ENCODE data around the gene RCVRN. TPM values are rescaled to one million over a fixed set of nuclear protein-coding genes. Genes with fewer than 3 reads are reported as not detected.

Gene RCVRN
- total RNA-seq, 1 donor from 2014 or later = 1.0 TPM

DNA sequence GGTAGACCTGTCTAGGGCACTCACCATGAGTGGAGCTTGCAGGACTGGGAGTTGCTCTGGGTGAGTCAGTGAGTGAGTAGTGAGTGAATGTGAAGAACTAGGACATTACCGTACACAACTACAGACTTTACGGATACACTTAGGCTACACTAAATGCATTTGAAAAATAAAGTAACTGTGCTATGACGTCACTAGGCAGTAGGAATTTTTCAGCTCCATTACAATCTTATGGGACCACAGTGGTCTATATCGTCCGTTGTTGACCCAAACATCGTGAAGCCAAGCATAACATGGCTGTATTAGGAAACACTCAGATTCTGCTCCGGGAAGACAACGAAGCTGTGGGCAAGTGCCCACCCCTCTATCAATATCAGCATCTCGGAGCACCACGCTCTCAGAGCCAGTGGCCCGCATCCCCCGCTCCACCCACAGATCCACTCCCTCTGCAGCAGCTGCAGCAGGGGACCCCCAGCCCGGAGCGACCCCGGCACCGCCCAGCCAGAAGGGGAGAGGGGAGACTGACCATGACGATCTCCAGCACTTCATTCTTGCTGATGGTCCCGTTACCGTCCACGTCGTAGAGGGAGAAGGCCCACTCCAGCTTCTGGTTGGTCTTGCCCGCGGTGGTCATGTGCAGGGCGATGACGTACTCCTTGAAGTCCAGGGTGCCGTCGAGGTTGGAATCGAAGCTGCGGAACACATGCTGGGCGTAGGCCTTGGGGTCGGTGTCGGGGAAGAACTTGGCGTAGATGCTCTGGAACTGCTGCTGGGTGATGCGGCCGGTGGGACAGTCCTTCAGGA lies 594 bp downstream of the RCVRN start:
- no peak for DNase-seq (ENCODE audit: low spot score)
- ATAC-seq = no peak
- intact Hi-C loops (cut with DNase I) = no loop called here

DNA sequence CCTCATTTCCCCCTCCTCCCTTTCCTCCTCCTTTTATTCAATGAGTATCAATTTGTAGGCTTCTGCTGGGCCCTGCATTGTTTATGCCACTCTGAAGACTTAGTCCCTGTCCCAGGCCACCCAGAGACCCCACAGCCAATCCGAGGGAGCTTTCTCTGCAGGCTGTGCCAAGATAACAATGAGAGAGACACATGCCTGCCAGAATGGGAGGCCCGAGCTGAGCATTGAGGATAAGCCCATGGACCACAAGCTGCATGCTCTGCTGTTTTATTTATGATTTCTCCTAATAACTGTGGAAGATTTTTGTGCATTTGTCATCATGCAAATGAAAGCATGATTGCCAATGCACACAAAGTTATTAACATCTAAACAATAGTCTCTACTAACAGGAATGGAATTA lies 3.0 kb downstream of the RCVRN start:
- intact Hi-C loops (cut with DNase I) = no loop called here
- ATAC-seq (no peak), DNase-seq (ENCODE audit: low spot score) (peak; percentile 41)

DNA sequence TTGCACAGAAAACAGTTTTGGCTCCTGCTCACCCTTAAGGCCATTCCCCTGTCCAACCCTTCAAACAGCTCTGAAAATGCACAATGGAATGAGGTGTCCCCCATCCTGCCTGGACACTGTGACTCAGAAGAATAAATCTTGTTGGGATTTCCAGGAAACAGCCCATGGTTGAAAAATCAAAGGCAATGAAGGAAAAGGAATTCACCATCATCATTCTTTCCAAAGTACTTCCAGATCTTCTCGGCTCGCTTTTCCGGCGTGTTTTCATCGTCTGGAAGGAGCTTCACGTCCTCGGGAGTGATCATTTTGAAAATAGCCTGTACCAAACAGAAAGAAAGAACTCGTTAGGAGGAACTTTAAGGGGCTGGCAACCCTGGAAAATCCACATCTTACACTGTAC lies 4.3 kb downstream of the RCVRN start:
- DNase-seq (ENCODE audit: low spot score) (peak; percentile 53), ATAC-seq (peak; percentile 47)
- intact Hi-C loops (cut with DNase I) = no loop called here

DNA sequence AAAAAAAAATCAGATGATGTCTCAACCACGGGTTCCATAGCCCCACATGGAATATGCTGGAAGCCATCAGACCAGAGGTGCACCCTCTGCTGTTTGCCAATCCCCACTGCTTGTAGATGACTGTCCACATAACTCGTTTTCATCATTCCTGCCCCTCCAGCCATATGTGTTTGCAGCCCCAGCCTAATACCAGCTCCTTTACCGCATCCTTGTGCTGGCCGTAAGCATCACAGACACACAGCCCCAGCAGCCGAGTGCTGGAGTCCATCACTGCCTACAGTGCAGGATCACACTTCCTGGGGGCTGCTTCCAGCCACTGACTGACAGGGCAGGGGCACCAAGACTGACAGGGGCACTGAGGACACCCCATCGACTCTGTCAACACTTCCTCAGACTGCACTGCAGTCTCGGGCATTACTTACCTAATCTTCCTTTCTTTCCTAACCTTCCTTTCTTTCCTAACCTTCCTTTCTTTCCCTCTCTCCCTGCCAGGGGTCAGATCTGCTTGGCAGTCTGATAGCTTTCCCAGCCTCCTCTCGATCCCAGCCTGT lies 5.0 kb downstream of the RCVRN start:
- peak; percentile 43 for DNase-seq (ENCODE audit: low spot score)
- intact Hi-C loops (cut with DNase I) = no loop called here
- peak; percentile 5 for ATAC-seq

DNA sequence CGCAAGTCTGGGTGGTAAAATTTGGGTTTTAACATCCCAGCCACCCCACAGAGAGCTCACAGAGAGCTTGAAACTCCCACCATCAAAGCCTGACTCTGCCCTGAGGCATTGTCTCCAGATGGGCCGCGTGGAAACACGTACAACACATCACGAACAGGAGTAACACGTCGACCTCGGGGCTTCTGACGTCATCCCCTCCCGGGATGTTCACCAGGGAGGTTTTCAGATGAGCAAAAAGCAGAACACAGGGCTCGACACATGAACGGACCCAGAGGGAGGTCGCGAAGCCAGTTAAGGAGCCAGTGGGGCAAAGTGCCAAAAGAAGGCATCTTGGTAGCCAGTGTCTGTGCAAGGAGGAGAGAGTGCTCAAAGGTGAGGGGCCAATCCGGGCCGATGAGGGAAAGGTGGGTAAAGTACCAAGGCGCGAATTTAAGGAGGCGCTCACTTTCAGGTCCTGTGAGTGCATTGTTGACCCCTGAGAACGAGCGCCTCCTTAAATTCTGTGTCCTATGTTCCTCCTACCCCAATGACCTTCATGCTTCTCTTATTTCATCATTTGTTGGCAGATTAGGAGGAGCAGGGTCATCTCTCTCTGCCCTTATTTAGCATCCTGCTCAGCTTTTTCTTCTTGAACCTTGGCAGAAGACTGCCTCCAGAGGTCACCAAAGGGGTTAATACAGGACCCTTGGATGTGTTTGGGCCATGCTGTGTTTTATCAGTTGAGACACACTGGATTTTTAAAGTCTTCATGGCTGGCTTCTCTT lies 5.6 kb downstream of the RCVRN start:
- ATAC-seq (peak; percentile 87), DNase-seq (ENCODE audit: low spot score) (peak; percentile 67)
- intact Hi-C loops (cut with DNase I) = no loop called here

DNA sequence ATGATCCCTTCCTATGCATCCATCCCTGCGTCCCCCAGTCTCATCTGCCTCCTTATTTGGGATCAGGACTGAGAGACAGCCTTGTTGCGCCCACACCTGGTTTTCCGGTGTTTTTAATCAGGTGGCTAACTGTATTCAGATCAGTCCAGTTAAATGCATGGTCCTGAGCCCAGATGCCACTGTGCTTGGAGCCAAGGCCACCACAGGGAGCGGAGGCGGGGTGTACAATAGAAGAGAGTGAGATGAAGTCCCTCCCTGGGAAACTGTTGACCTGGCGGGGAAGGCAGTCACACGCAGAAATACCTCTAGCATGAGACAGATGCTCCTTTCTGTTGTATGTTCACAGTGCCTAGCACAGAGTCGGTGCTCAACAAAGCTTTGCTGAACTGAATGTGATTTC lies 6.3 kb downstream of the RCVRN start:
- DNase-seq (ENCODE audit: low spot score) (peak; percentile 45), ATAC-seq (no peak)
- intact Hi-C loops (cut with DNase I) = no loop called here

DNA sequence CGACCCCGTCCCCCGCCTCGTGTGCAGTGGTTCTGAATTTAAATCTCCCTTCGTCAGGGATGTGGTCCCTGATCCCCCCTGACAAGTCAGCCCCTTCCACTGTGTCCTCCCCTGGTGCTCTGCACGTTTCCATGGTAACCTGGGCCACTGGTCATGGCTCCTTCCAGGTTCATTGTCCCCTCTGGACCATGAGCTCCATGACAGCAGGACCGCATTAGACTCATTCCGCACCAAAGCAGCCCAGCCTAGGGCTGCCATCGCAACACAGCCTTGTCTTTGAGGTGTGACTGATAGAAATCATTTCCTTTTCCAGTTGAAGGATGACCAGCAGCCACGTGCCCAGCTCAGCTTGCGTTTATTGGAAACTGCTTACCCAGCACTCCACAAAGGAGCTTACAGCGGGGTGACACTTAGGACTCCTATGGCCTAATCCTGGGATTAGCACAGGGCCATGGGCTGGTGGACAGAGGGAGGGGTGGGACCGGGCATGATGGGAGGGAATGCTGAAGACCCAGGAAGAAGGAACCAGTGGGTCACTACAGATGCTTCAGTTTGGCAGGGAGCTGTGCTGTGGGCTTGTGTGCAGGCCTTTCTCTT lies 7.6 kb downstream of the RCVRN start:
- intact Hi-C loops (cut with DNase I) = no loop called here
- DNase-seq (ENCODE audit: low spot score) (no peak), ATAC-seq (no peak)

DNA sequence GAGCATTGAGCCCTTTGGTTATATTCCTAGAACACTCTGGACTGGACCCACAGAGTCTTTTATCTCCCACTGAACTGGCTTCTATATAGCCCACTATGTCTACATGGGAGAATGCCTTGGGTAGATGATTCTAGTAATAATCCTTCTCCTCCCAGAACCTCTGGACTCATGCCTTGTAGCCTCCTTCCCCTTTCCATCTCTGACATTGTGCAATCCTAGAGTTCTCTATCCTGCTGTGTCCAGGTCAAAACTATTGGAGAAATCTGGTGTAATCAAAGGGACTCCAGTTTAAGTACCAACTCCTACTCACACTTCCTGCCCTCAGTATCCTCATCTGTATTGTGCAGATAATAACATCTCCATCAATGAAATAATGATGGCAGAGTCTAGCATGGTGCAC lies 9.1 kb downstream of the RCVRN start:
- ATAC-seq (no peak), DNase-seq (ENCODE audit: low spot score) (no peak)
- intact Hi-C loops (cut with DNase I) = no loop called here

DNA sequence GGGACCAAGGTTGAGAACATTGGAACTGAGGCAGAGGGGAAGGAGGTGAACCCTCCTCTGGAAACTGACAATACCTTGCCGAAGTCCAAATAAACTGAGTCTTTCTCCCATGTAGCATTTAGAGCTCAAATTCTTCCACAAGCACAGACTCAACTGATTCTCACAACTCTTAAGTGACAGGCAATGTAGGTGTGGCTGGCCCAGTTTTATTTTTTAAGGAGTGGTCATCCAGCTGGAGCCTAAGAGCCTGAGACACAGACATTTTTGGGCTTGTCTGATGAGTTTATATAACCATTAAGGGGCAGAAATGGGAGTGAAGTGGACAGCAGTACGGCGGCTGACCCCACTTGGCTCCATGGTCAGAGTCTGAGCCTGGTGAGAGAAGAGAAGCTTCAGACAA lies 10.8 kb downstream of the RCVRN start:
- DNase-seq (ENCODE audit: low spot score) = no peak
- ATAC-seq = no peak
- intact Hi-C loops (cut with DNase I) = no loop called here

DNA sequence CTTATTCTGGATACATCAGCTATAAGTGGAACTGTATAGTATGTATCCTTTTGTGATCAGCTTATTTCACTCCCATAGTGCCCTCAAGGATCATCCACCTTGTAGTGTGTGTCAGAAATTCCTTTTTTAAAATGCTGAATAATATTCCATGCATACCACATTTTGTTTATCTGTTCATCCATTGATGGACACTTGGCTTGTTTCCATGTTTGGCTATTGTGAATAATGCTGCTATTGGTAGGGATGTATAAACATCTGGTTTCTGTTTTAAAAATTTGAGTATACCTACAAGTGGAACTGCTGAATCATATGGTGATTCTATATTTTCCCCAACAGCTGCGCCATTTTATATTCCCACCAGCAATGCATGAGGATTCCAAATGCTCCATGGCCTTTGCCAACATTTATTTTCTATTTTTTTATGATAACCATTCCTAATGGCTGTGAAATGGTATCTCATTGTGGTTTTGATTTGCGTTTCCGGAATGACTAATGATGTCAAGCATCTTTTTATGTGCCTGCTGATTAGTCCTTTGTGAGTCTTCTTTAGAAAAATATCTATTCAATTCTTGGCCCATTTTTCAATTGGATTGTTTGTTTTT lies 11.6 kb downstream of the RCVRN start:
- intact Hi-C loops (cut with DNase I) = no loop called here
- DNase-seq (ENCODE audit: low spot score) = no peak
- ATAC-seq = no peak

DNA sequence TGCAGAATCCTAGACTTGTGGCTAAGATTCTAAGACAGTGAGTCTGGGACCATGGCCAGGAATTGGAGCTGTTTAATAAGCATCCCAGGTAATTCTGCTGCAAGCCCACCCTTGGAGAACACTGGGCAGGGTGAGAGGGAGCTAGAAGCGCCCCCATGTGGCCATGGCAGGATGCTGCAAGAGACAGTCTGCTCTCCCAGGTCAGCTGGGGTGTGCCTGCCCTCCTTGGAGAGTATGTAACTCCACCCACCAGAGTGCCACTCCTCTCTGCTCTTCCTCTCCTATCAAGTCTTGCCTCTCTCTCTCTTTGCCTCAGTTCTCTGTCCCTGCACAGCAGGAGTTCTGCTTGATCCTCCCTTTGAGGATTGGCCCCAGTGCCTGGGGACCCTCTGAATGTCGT lies 14.9 kb downstream of the RCVRN start:
- ATAC-seq = peak; percentile 24
- DNase-seq (ENCODE audit: low spot score) = no peak

DNA sequence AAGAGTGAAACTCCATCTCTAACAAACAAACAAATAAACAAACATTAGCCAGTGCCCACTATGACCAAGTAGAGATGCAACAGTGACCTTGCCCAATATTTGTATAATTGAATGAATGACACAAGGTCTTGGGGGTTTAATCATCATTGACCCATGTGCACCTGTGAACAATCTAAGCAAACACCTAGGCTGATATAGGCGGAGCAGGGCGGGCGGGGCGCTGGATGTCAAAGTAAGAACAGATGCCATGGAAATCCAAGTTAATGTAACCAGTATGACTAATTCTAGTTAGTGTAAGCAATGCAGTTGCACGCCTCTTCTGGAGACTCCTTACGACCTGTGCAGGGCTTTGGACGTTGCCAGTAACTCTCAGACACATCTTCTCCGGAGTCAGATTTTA lies 17.6 kb downstream of the RCVRN start:
- intact Hi-C loops (cut with DNase I) = no loop called here

More for the DNA sequence above, 14.9 kb downstream of the RCVRN start:
- intact Hi-C loops (cut with DNase I) = no loop called here

DNA sequence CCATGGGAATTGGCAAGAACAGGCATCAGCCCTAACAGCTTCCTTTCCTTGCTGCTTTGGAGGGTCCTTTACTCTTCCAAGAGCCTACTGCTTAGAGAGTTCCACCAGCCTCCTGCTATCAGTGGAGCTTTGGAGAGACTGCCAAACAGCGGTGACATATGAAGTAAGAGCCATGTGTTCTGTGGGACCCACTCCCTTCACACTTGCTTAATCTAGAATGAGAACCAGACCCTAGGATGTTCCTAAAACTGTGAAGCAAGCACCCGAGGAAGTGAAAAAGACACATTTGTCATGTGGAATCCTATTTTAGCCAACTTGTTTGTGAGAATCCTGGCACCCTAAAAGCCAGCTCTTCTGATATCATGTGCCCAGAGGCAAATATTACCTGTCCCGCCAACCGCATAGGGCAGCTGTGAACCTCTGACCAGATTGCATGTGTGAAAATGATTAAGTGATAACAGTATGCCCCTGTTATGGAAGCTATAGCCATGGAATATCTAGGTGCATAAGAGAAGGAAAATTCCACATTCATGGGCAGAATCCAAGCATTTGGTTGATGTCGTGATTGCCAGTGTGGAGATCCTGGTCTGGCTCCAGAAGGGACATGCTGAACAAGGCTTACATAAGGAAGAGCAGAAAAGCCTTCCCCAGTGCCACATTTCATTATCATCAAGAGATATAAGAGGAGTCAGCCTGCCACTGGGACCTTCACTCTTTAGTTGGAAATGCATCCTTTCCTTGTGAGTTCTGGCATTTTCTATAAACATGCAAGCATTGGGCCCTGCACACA lies 18.7 kb downstream of the RCVRN start:
- intact Hi-C loops (cut with DNase I) = no loop called here
- no peak for ATAC-seq

More for the DNA sequence above, 17.6 kb downstream of the RCVRN start:
- no peak for ATAC-seq
- no peak for DNase-seq (ENCODE audit: low spot score)

DNA sequence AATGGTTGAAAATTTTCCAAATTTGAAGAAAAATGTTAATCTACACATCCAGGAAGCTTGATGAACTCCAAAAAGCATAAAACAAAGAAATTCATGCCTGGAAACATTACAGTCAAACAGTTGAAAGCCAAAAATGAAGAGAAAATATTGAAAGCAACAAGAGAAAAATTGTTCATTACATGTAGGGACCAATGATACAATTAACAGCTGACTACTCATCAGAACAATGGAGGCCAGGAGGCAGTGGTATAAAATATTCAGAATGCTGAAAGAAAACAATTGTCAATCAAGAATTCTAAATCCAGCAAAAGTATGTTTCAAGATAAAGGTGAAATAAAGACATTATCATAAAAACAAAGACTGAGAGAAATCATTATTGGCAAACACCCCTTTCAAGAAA lies 21.6 kb downstream of the RCVRN start:
- intact Hi-C loops (cut with DNase I) = no loop called here
- DNase-seq (ENCODE audit: low spot score) (no peak), ATAC-seq (no peak)

More for the DNA sequence above, 18.7 kb downstream of the RCVRN start:
- no peak for DNase-seq (ENCODE audit: low spot score)

DNA sequence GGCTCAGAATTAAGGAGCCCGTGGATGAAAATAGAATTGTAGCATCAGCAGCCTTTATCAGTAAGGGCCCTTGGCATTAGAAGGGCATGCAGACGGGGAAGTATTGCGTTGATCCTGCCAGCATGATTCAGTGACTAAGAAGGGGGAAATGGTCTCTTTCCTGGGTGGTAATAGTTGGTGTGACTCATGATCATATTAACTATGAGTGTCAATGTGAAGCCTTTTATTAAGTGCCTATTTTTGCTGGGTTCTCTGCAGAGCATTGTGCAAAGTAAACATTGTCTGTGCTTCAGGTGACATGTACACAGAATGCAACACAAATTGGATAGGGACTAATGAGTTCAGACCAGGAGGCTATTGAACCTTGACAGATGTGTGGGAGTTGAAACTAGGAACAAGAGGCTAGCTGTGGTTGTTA lies 24.5 kb downstream of the RCVRN start:
- no peak for DNase-seq (ENCODE audit: low spot score)
- intact Hi-C loops (cut with DNase I) = no loop called here
- no peak for ATAC-seq

DNA sequence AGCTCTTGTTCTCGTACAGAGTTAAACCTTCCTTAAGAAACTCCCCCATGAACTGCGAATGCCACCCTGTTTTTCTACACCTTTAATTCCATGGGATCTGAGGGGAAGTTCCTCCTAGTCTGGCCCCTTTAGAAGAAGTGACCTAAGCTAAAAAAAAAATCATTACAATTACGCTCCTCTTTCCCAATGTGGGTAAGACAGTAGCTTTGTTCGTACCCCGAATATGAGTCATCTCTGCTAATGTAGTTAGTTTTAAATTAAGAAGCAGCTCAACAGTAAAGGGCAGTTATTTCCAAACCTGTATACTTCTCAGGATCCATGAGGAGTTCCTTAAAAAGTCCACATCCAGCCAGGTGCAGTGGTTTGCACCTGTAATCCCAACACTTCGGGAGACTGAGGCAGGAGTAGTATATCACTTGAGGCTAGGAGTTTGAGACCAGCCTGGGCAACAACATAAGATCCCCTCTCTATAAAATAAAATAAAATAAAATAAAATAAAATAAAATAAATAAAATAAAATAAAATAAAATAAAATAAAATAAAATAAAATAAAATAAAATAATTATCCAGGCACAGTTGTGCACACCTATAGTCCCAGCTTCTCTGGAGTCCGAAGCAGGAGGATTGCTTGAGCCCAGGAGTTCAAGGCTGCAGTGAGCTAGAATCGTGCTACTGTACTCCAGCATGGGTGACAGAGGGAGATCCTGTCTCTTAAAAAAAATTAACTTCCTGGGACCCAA lies 26.1 kb downstream of the RCVRN start:
- DNase-seq (ENCODE audit: low spot score) (no peak), ATAC-seq (no peak)
- intact Hi-C loops (cut with DNase I) = no loop called here

DNA sequence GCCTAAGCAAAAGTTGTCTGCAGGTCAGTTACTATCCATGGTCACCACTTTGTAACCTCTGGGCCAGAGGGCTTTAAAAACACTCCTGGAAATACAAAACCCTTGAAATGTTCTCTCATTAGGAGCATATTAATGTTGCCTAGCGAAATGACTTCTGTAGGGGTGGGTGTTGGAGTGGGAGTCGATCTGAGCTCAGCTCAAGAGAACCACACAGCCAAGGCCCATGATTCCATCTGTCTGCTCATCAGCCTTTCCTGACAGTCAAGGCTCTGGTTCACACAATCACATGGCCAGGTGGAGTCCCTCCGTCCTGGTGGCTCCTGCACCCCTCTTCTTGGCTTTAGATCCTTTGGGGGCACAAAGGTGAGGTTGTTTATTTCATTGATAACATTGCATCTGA lies 26.7 kb downstream of the RCVRN start:
- ATAC-seq (no peak), DNase-seq (ENCODE audit: low spot score) (no peak)
- intact Hi-C loops (cut with DNase I) = no loop called here

DNA sequence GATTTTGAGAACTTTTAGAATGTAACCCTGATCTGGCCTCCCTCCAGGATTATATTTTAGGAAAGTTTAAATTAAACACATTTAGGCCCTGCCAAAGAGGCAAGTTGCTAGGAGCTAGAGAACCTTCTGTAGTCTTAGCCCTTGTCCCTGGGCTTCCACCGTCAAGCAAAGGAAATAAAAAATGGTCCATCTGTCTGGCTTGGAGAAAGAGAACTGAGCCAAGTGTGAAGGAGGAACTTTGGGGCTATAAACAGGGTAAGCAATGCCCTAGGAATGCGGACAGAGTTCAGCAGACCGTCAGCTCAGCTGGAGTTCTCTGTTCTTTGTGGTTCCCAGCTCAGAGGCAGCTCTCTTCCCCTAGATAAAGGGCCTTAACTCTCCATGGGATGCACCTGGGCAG lies 29.6 kb downstream of the RCVRN start:
- no peak for DNase-seq (ENCODE audit: low spot score)
- intact Hi-C loops (cut with DNase I) = no loop called here
- peak; percentile 74 for ATAC-seq
